Measurements from ENCODE around the gene PPP2R5E. TPM values are rescaled to one million over a fixed set of nuclear protein-coding genes. Genes with fewer than 3 reads are reported as not detected.
"Not testable (repeated sequence)": the region's sequence is repeated elsewhere in the genome, so short reads cannot be mapped to it uniquely, and the experiment has no call there.

Gene PPP2R5E
- total RNA-seq, 1 experiment from 2014 or later = 14.4 TPM

GRCh38 chr14:63523735-63524426, 19.3 kb downstream of the PPP2R5E start:
- DNase-seq (ENCODE audit: low read depth) = no peak

GRCh38 chr14:63522511-63522910, 20.7 kb downstream of the PPP2R5E start:
- DNase-seq (ENCODE audit: low read depth) = not testable (repeated sequence)

- DNase-seq (ENCODE audit: low read depth) = no peak
Observed at GRCh38 chr14:63517354-63517753, 25.8 kb downstream of the PPP2R5E start.

GRCh38 chr14:63515240-63515639, 27.9 kb downstream of the PPP2R5E start:
- no peak for DNase-seq (ENCODE audit: low read depth)

- no peak for DNase-seq (ENCODE audit: low read depth)
Observed at GRCh38 chr14:63513756-63514155, 29.4 kb downstream of the PPP2R5E start.

- DNase-seq (ENCODE audit: low read depth) = no peak
Observed at GRCh38 chr14:63512861-63513260, 30.3 kb downstream of the PPP2R5E start.

GRCh38 chr14:63510538-63510937, 32.6 kb downstream of the PPP2R5E start:
- DNase-seq (ENCODE audit: low read depth) = no peak

GRCh38 chr14:63508033-63508432, 35.1 kb downstream of the PPP2R5E start:
- no peak for DNase-seq (ENCODE audit: low read depth)

- no peak for DNase-seq (ENCODE audit: low read depth)
Observed at GRCh38 chr14:63504648-63505047, 38.5 kb downstream of the PPP2R5E start.

GRCh38 chr14:63501429-63501828, 41.7 kb downstream of the PPP2R5E start:
- no peak for DNase-seq (ENCODE audit: low read depth)

- DNase-seq (ENCODE audit: low read depth) = no peak
Observed at GRCh38 chr14:63499701-63500250, 43.4 kb downstream of the PPP2R5E start.

- no peak for DNase-seq (ENCODE audit: low read depth)
Observed at GRCh38 chr14:63496837-63497400, 46.3 kb downstream of the PPP2R5E start.

- no peak for DNase-seq (ENCODE audit: low read depth)
Observed at GRCh38 chr14:63493246-63493645, 49.9 kb downstream of the PPP2R5E start.

GRCh38 chr14:63492391-63492790, 50.8 kb downstream of the PPP2R5E start:
- DNase-seq (ENCODE audit: low read depth) = peak; percentile 24

- no peak for DNase-seq (ENCODE audit: low read depth)
Observed at GRCh38 chr14:63487724-63488123, 55.5 kb downstream of the PPP2R5E start.

GRCh38 chr14:63486738-63487137, 56.4 kb downstream of the PPP2R5E start:
- DNase-seq (ENCODE audit: low read depth) = no peak

- no peak for DNase-seq (ENCODE audit: low read depth)
Observed at GRCh38 chr14:63483315-63483714, 59.9 kb downstream of the PPP2R5E start.

- no peak for DNase-seq (ENCODE audit: low read depth)
Observed at GRCh38 chr14:63480599-63480998, 62.6 kb downstream of the PPP2R5E start.

GRCh38 chr14:63478437-63478852, 64.7 kb downstream of the PPP2R5E start:
- no peak for DNase-seq (ENCODE audit: low read depth)

- DNase-seq (ENCODE audit: low read depth) = no peak
Observed at GRCh38 chr14:63478010-63478409, 65.2 kb downstream of the PPP2R5E start.

- no peak for DNase-seq (ENCODE audit: low read depth)
Observed at GRCh38 chr14:63477556-63477955, 65.6 kb downstream of the PPP2R5E start.

GRCh38 chr14:63475761-63476160, 67.4 kb downstream of the PPP2R5E start:
- DNase-seq (ENCODE audit: low read depth) = no peak

GRCh38 chr14:63474844-63475243, 68.3 kb downstream of the PPP2R5E start:
- DNase-seq (ENCODE audit: low read depth) = no peak

Data from HT1080 (cell line).